Endothelial cell of umbilical vein (primary cell): ENCODE measurements around the gene NBL1. TPM values are rescaled to one million over a fixed set of nuclear protein-coding genes. Genes with fewer than 3 reads are reported as not detected.

Experiments used
- BruUV-seq: library from RNA; stranded (reverse); fragments of 400-500 nt; replicated peaks from 2 replicates; lab custom pipeline; 2021; lab: Mats Ljungman, UMichigan
- CTCF ChIA-PET: fragments of 300-600, 350-600 bp; sonication (Branson Sonifier 250); formaldehyde crosslinking; loops from one replicate; lab custom pipeline; 2021; ENCODE audit warnings: antibody characterized with exemption, inconsistent platforms; lab: Charles Lee
- POLR2A ChIA-PET: fragments of 300-600, 350-600 bp; sonication (Branson Sonifier 250); formaldehyde crosslinking; loops from one replicate; lab custom pipeline; 2021; ENCODE audit warnings: antibody characterized with exemption, inconsistent platforms; lab: Charles Lee
- DNase-seq: peaks from one replicate; pipeline ENCODE4 v3.0.0-alpha.2; 2011; ENCODE audit warnings: low read depth, low spot score
- FAIRE-seq: peaks from 2 replicates; lab custom pipeline; 2011; peaks lifted over from hg19 to GRCh38; lab: Jason Lieb, UNC
- H2AFZ ChIP-seq: 2 replicates; pipeline ENCODE4 v1.6.0; 2012; ENCODE audit warnings: low read depth, low read length, control low read depth, inconsistent platforms
- H3K27ac ChIP-seq: 2 replicates; pipeline ENCODE4 v1.5.1; 2011; ENCODE audit warnings: low read depth, mild to moderate bottlenecking, control low read depth, low read length, moderate library complexity; ENCODE audit not compliant: insufficient read depth
- H3K27me3 ChIP-seq, 2 experiments: 2 replicates each; pipeline versions ENCODE4 v1.6.0 to v1.6.1; 2011; ENCODE audit warnings: low read length in 2 of 2, mixed read lengths in 1 of 2; ENCODE audit not compliant: control insufficient read depth in 2 of 2, insufficient read depth in 2 of 2
- H3K36me3 ChIP-seq, 2 experiments: 2 replicates in 1 of 2; 3 replicates in 1 of 2; pipeline ENCODE4 v1.5.1; 2011; ENCODE audit warnings: low read length in 2 of 2, mild to moderate bottlenecking in 1 of 2, moderate library complexity in 1 of 2; ENCODE audit not compliant: control insufficient read depth in 2 of 2, insufficient read depth in 2 of 2; ENCODE audit errors: extremely low read depth in 1 of 2
- H3K4me1 ChIP-seq: 3 replicates; pipeline ENCODE4 v1.5.1; 2011; ENCODE audit warnings: mild to moderate bottlenecking, low read length; ENCODE audit not compliant: control insufficient read depth, insufficient read depth; ENCODE audit errors: extremely low read depth
- H3K4me2 ChIP-seq: 2 replicates; pipeline ENCODE4 v1.6.1; 2011; ENCODE audit warnings: low read length, control low read depth, mixed read lengths; ENCODE audit not compliant: insufficient read depth
- H3K4me3 ChIP-seq, 3 experiments: fragments of 200-600 bp in 1 of 3; sonication (generic), shearing (Covaris generic) in 1 of 3; replicated peaks in 1 of 3; 2 replicates each; pipeline ENCODE4 v1.5.1; 2011 to 2016; ENCODE audit warnings: control low read depth in 3 of 3, low read length in 3 of 3, mild to moderate bottlenecking in 2 of 3, inconsistent platforms in 1 of 3, low read depth in 1 of 3, moderate library complexity in 1 of 3; ENCODE audit not compliant: insufficient read depth in 1 of 3
- H3K79me2 ChIP-seq: 2 replicates; pipeline ENCODE4 v1.6.0; 2012; ENCODE audit warnings: low read length, inconsistent platforms; ENCODE audit not compliant: control insufficient read depth, insufficient read depth
- H3K9ac ChIP-seq: replicated peaks from 2 replicates; pipeline ENCODE3; 2011; ENCODE audit warnings: low read length, control low read depth; ENCODE audit not compliant: insufficient read depth; ENCODE audit errors: extremely low read depth
- H3K9me1 ChIP-seq: replicated peaks from 3 replicates; pipeline ENCODE4 v1.6.0; 2011; ENCODE audit warnings: mild to moderate bottlenecking, low read length; ENCODE audit not compliant: control insufficient read depth, insufficient read depth; ENCODE audit errors: extremely low read depth
- H3K9me3 ChIP-seq: replicated peaks from 2 replicates; pipeline ENCODE4 v1.5.1; 2012; ENCODE audit warnings: low read length, inconsistent platforms; ENCODE audit not compliant: control insufficient read depth, insufficient read depth
- H4K20me1 ChIP-seq: replicated peaks from 2 replicates; pipeline ENCODE3; 2011; ENCODE audit warnings: mild to moderate bottlenecking, low read length; ENCODE audit not compliant: control insufficient read depth, insufficient read depth; ENCODE audit errors: extremely low read depth
- CTCF ChIP-seq, 2 donors: IDR thresholded peaks; 1 replicate in 1 of 2; 2 replicates in 1 of 2; pipeline ENCODE4 v1.5.1; 2011; ENCODE audit warnings: low read length in 2 of 2, mild to moderate bottlenecking in 2 of 2, moderate library complexity in 2 of 2, control low read depth in 1 of 2, inconsistent platforms in 1 of 2, low read depth in 1 of 2; ENCODE audit not compliant: insufficient read depth in 1 of 2; ENCODE audit errors: extremely low read depth in 1 of 2
- EZH2 ChIP-seq: IDR thresholded peaks from 2 replicates; pipeline ENCODE4 v1.6.1; 2012; ENCODE audit warnings: borderline replicate concordance, low read depth, mild to moderate bottlenecking, moderate library complexity, low read length, inconsistent platforms; ENCODE audit not compliant: severe bottlenecking
- FOS ChIP-seq: IDR thresholded peaks from 2 replicates; pipeline ENCODE4 v1.6.1; 2011; ENCODE audit warnings: mild to moderate bottlenecking, low read length, moderate library complexity, borderline replicate concordance; ENCODE audit not compliant: insufficient read depth
- GATA2 ChIP-seq: IDR thresholded peaks from 2 replicates; pipeline ENCODE4 v1.7.0; 2011; ENCODE audit warnings: low read depth, mild to moderate bottlenecking, moderate library complexity, mixed read lengths, low read length; ENCODE audit not compliant: insufficient read length, insufficient read depth
- JUN ChIP-seq: IDR thresholded peaks from 2 replicates; pipeline ENCODE4 v1.6.1; 2011; ENCODE audit warnings: borderline replicate concordance, low read depth; ENCODE audit not compliant: insufficient read length, insufficient read depth
- MYC ChIP-seq: IDR thresholded peaks from one replicate; pipeline ENCODE4 v1.6.1; 2011; ENCODE audit warnings: mild to moderate bottlenecking, low read depth, low read length
- POLR2A ChIP-seq: IDR thresholded peaks from 2 replicates; pipeline ENCODE4 v1.6.1; 2012; ENCODE audit warnings: low read depth, mild to moderate bottlenecking, control low read depth, low read length
- POLR2AphosphoS5 ChIP-seq: IDR thresholded peaks from 2 replicates; pipeline ENCODE4 v1.6.1; 2012; ENCODE audit warnings: low read depth, mild to moderate bottlenecking, control low read depth, low read length, moderate library complexity; ENCODE audit not compliant: insufficient read depth
- dilution Hi-C: fragments of 300-500 bp; cut with MboI; formaldehyde crosslinking; loops from one replicate; pipeline ENCODE4 v1.15.0; 2019; ENCODE audit warnings: low sequenced_read_pairs; ENCODE audit not compliant: extremely low pct_ligation_motif_present
- intact Hi-C: fragments of 100-400 bp; cut with micrococcal nuclease; formaldehyde crosslinking; loops from one replicate; pipeline ENCODE4 v1.10.0; 2022
- polyA plus RNA-seq, 4 experiments: library from polyadenylated mRNA; depleted of rRNA in 3 of 4; stranded (reverse) in 3 of 4; unstranded in 1 of 4; fragments of >200 nt; gene quantifications; 2 replicates each; pipeline versions ENCODE4 v1.2.1 to v1.2.3, GENCODE V29; 2011 to 2012; ENCODE audit warnings: missing spikeins in 1 of 4
- total RNA-seq: library from RNA; stranded (reverse); gene quantifications from 2 replicates; pipeline ENCODE4 v1.2.3, GENCODE V29; 2021
- TF ChIP-seq, protein P1 (sequence below): IDR thresholded peaks from 2 replicates; pipeline ENCODE4 v1.6.1; 2011; ENCODE audit not compliant: insufficient read depth, insufficient read length

NBL1 gene
- total and polyA plus RNA-seq, 2 donors (not counting 3 experiments of a cell fraction or from before 2014, with no cell fraction given) = 36.2 to 40.5 TPM

DNA sequence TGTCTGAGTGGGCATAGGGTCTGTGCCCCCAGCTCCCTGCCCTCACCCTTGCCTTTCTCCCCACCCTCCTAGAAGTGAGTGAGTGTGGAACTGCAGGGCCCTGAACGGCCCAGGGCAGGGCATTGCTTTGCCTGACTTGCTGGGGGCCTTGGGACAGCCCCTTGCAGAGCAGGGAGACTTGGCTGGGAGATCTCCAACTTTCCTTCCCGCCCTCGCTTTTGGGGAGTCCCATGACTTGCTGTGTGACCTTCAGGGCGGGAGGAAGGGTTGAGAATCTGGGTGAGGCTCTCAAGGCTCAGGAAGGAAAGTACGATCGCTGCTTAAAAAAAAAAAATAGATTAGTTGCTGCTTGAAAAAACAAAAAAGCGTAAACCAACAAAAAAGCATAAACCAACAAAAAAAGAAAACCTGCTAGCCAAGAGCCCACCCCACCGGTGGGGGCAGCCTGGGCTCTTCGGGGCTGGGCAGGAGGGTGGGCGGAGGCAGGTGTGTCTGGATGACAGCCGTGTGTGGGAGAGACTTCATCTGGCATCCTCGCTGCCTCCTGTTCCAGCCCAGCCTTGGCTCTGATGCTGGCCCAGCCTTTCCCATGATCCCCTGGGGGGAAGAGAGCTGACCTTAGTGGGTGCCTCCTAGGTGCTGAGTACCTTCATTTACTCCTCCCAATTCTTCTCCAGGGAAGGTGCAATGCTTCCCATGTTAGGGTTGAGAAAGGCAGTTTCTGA, 6.5 kb downstream of the NBL1 start:
- no peaks in the 10 kb centered on the region for H3K27me3 ChIP-seq
- TF ChIP-seq POLR2A (no peak), JUN (no peak), POLR2AphosphoS5 (no peak), CTCF (IDR thresholded peaks at IDR 0.05; ENCODE audit: extremely low read depth in 1 of 2, insufficient read depth in 1 of 2, low read depth in 1 of 2, low read length in 2 of 2) (no peak), FOS (no peak), EZH2 (no peak), MYC (no peak), GATA2 (no peak)
- TF ChIP-seq, protein P1, sequence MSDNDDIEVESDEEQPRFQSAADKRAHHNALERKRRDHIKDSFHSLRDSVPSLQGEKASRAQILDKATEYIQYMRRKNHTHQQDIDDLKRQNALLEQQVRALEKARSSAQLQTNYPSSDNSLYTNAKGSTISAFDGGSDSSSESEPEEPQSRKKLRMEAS = no peak
- CTCF ChIA-PET = interaction anchor here (0.6 to 4.6 kb wide), 58 partner anchors 9 to 473 kb away, joined by 3 to 99 read pairs (median 4); partner anchors contain the start of genes AKR7A2, CAPZB, EMC1 and MRTO4
- no peak overlapping the region for H3K27ac ChIP-seq
- H2AFZ ChIP-seq = peak overlapping the region; percentile 9
- no peaks in the 10 kb centered on the region for H4K20me1 ChIP-seq
- no peaks in the 10 kb centered on the region for H3K9me1 ChIP-seq
- dilution Hi-C loops (no loop called here), intact Hi-C loops (loop anchor here (1.0 to 5.0 kb wide), 4 partner anchors 143 to 378 kb away; no protein-coding TSS in a partner anchor)
- H3K4me2 ChIP-seq = no peak overlapping the region
- BruUV-seq = no TSS peak
- H3K36me3 ChIP-seq = no peaks in the 10 kb centered on the region
- DNase-seq (no peak), FAIRE-seq (no peak)
- H3K9ac ChIP-seq = no peak overlapping the region
- peaks cover 20% of the 10 kb centered on the region for H3K4me1 ChIP-seq
- POLR2A ChIA-PET = no interaction called here
- H3K4me3 ChIP-seq = no peak overlapping the region
- H3K9me3 ChIP-seq = no peaks in the 10 kb centered on the region
- H3K79me2 ChIP-seq = peaks cover 6% of the 10 kb centered on the region
